ENCODE measurements around the gene PAX9.

GRCh38 chr14:36665887-36666415, 4.3 kb downstream of the PAX9 start:
- TF ChIP-seq CTCF (conservative IDR thresholded peaks at IDR 0.05 in 1 of 2, IDR thresholded peaks at IDR 0.05 in 1 of 2; ENCODE audit: extremely low read depth in 1 of 2, insufficient read depth in 1 of 2, low read depth in 1 of 2, low read length in 2 of 2) (no peak), EZH2 (IDR thresholded peaks at IDR 0.05; ENCODE audit: borderline replicate concordance, low read length) (no peak)
